GM12892 (cell line): Measurements from ENCODE around the gene TMEM125.

Source experiments
- POLR2A ChIP-seq: IDR thresholded peaks from 2 replicates; pipeline ENCODE4 v1.6.1; 2011; ENCODE audit warnings: low read depth, low read length, control low read depth
- POLR2AphosphoS5 ChIP-seq: IDR thresholded peaks from 2 replicates; pipeline ENCODE4 v1.6.1; 2011; ENCODE audit warnings: low read depth, low read length, control low read depth
- TAF1 ChIP-seq: IDR thresholded peaks from 2 replicates; pipeline ENCODE4 v1.6.1; 2011; ENCODE audit warnings: low read depth, mild to moderate bottlenecking, control low read depth, low read length, borderline replicate concordance

- no peak for TF ChIP-seq POLR2AphosphoS5
- TF ChIP-seq POLR2A = no peak
- no peak for TF ChIP-seq TAF1
Measured at GRCh38 chr1:43312663-43313515, 43.1 kb downstream of the TMEM125 start.
